ENCODE measurements around the gene ARHGAP6. TPM values are rescaled to one million over a fixed set of nuclear protein-coding genes. Genes with fewer than 3 reads are reported as not detected.

ARHGAP6 gene
- total RNA-seq, 1 donor from 2014 or later, result 16.7 TPM

- H3K9me3 ChIP-seq, result no peaks in the 10 kb centered on the region
- no peak overlapping the region for H3K27ac ChIP-seq
- ATAC-seq, result no peak
- H3K27me3 ChIP-seq (ENCODE audit: low read depth), result no peaks in the 10 kb centered on the region
- no peak for DNase-seq
- H3K4me1 ChIP-seq, result no peaks in the 10 kb centered on the region
- intact Hi-C loops (cut with DNase I), result no loop called here
- no peak overlapping the region for H3K4me3 ChIP-seq
- no peaks in the 10 kb centered on the region for H3K36me3 ChIP-seq
- no peak for TF ChIP-seq CTCF (IDR thresholded peaks at IDR 0.05)
Observed at GRCh38 chrX:11484290-11484689, 181.4 kb downstream of the ARHGAP6 start.

- Histone ChIP-seq H3K27ac (no peak overlapping the region), H3K36me3 (no peaks in the 10 kb centered on the region), H3K27me3 (ENCODE audit: low read depth) (no peaks in the 10 kb centered on the region), H3K4me3 (no peak overlapping the region), H3K9me3 (no peaks in the 10 kb centered on the region), H3K4me1 (no peaks in the 10 kb centered on the region)
- no peak for TF ChIP-seq CTCF (IDR thresholded peaks at IDR 0.05)
- ATAC-seq, result no peak
- no peak for DNase-seq
- intact Hi-C loops (cut with DNase I), result no loop called here
Observed at GRCh38 chrX:11481035-11481434, 184.7 kb downstream of the ARHGAP6 start.

- intact Hi-C loops (cut with DNase I), result no loop called here
- no peak overlapping the region for H3K27ac ChIP-seq
Observed at GRCh38 chrX:11480626-11481025, 185.1 kb downstream of the ARHGAP6 start.

GRCh38 chrX:11478911-11479310 is 186.8 kb downstream of the ARHGAP6 start:
- Histone ChIP-seq H3K27me3 (ENCODE audit: low read depth) (no peaks in the 10 kb centered on the region), H3K4me3 (no peak overlapping the region), H3K36me3 (no peaks in the 10 kb centered on the region), H3K27ac (no peak overlapping the region), H3K4me1 (no peaks in the 10 kb centered on the region), H3K9me3 (no peaks in the 10 kb centered on the region)
- no peak for TF ChIP-seq CTCF (IDR thresholded peaks at IDR 0.05)
- ATAC-seq, result no peak
- intact Hi-C loops (cut with DNase I), result no loop called here
- no peak for DNase-seq

More at GRCh38 chrX:11480626-11481025, 185.1 kb downstream of the ARHGAP6 start:
- TF ChIP-seq CTCF (IDR thresholded peaks at IDR 0.05), result no peak
- Histone ChIP-seq H3K27me3 (ENCODE audit: low read depth) (no peaks in the 10 kb centered on the region), H3K4me1 (no peaks in the 10 kb centered on the region), H3K36me3 (no peaks in the 10 kb centered on the region), H3K9me3 (no peaks in the 10 kb centered on the region), H3K4me3 (no peak overlapping the region)
- DNase-seq (no peak), ATAC-seq (no peak)

- DNase-seq (no peak), ATAC-seq (no peak)
- Histone ChIP-seq H3K27me3 (ENCODE audit: low read depth) (no peaks in the 10 kb centered on the region), H3K4me3 (no peak overlapping the region), H3K4me1 (no peaks in the 10 kb centered on the region), H3K36me3 (no peaks in the 10 kb centered on the region), H3K9me3 (no peaks in the 10 kb centered on the region), H3K27ac (no peak overlapping the region)
- intact Hi-C loops (cut with DNase I), result no loop called here
- TF ChIP-seq CTCF (IDR thresholded peaks at IDR 0.05), result no peak
Observed at GRCh38 chrX:11478026-11478425, 187.7 kb downstream of the ARHGAP6 start.

GRCh38 chrX:11474576-11474975 is 191.1 kb downstream of the ARHGAP6 start:
- DNase-seq, result no peak
- Histone ChIP-seq H3K9me3 (no peaks in the 10 kb centered on the region), H3K27me3 (ENCODE audit: low read depth) (no peaks in the 10 kb centered on the region), H3K36me3 (no peaks in the 10 kb centered on the region), H3K4me1 (peaks cover 5% of the 10 kb centered on the region), H3K27ac (no peak overlapping the region), H3K4me3 (no peak overlapping the region)
- no peak for ATAC-seq
- intact Hi-C loops (cut with DNase I), result no loop called here
- TF ChIP-seq CTCF (IDR thresholded peaks at IDR 0.05), result no peak

Measured in lower lobe of right lung (tissue), 2 donors.